ENCODE data around the gene OLFML1.
A peak's percentile ranks its signal among the peaks of the same experiment; 100 is the strongest.
"Not testable (repeated sequence)": the region's sequence is repeated elsewhere in the genome, so short reads cannot be mapped to it uniquely, and the experiment has no call there.

OLFML1 gene

DNA sequence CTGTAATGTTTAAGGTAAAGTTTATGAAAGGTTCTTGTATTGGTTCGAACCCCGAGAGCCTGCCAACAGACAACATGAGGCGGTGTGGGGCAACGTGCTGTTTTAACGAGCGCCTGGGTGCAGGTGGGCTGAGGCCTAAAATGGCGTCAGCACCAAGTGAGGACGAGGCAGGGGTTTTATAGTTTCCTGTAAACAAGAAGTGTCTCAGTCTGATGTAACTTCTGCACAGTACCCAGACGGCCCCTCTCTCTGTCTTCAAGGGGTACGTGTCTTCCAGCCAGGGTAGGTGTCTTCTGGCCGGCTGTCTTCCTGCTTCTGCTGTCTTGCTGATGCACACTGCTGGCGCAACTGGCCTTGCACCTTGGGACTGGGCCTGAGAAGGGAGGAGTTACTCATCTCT lies 31.2 kb downstream of the OLFML1 start:
- in situ Hi-C loops (cut with MboI; ENCODE audit: low pct_unique_long_range_greater_than_20kb, low sequenced_read_pairs, unreplicated experiment), result no loop called here
- TF ChIP-seq, protein P1, sequence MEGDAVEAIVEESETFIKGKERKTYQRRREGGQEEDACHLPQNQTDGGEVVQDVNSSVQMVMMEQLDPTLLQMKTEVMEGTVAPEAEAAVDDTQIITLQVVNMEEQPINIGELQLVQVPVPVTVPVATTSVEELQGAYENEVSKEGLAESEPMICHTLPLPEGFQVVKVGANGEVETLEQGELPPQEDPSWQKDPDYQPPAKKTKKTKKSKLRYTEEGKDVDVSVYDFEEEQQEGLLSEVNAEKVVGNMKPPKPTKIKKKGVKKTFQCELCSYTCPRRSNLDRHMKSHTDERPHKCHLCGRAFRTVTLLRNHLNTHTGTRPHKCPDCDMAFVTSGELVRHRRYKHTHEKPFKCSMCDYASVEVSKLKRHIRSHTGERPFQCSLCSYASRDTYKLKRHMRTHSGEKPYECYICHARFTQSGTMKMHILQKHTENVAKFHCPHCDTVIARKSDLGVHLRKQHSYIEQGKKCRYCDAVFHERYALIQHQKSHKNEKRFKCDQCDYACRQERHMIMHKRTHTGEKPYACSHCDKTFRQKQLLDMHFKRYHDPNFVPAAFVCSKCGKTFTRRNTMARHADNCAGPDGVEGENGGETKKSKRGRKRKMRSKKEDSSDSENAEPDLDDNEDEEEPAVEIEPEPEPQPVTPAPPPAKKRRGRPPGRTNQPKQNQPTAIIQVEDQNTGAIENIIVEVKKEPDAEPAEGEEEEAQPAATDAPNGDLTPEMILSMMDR (IDR thresholded peaks at IDR 0.05; ENCODE audit: extremely low read depth, insufficient read depth, missing control alignments), result no peak

DNA sequence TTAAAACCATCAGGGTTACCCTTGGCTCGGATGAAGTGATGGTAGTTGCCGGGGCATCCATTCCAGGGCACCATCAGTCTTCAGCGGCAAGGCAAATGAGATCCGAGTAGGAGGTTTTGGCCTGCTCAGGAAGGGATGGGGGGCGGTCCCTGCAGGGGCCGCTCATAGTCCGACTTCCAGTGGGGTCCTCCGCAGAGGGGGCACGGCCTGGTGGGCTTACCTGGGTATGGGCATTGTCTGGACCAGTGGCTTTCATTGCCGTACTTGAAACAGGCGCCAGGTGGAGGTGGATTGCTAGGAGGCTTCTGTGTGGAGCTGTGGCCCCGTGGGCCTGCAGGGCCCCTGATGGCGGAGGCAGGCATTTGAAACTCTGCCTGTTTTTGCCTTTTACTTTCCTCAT lies 32.4 kb downstream of the OLFML1 start:
- DNase-seq (ENCODE audit: low spot score); in situ Hi-C loops (cut with MboI; ENCODE audit: low pct_unique_long_range_greater_than_20kb, low sequenced_read_pairs, unreplicated experiment): not testable (repeated sequence)

More for the DNA sequence above, 31.2 kb downstream of the OLFML1 start:
- DNase-seq (ENCODE audit: low spot score), result no peak

DNA sequence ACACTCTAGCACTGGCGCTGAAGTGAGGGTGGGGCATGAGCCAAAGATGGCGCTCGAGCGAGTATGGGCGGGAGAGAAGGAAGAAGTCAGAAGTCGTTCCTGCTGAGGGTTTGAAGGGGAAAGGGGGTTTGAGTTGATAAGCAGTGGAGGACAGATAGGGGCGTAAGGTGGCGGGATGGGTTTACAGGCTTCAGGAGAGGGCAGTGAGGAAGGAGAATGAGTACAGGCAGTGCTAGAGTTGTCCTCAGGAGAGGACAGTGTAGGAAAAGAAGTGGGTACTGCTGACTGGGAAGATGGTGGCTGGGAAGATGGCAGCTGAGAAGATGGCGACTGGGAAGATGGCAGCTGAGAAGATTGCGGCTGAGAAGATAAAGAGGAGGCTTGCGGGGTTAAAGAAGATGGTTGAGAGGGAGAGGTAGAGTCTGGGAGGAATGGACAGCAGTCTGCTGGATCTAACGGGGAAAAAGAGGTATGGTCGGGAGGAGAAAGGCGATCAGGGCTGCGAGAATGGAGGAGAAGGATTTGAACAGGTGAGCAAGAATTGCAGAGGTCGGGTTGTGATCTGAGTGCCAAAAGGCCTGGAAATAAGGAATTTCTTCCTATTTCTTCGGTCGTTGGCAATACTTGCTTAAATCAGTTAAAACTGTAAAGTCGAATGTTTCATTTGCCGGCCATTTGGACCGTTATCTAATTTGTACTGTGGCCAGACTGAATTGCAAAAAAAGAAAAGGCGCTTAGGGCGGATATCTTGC lies 33.7 kb downstream of the OLFML1 start:
- TF ChIP-seq, protein P1 (IDR thresholded peaks at IDR 0.05; ENCODE audit: extremely low read depth, insufficient read depth, missing control alignments), result no peak
- in situ Hi-C loops (cut with MboI; ENCODE audit: low pct_unique_long_range_greater_than_20kb, low sequenced_read_pairs, unreplicated experiment), result no loop called here
- no peak for DNase-seq (ENCODE audit: low spot score)

DNA sequence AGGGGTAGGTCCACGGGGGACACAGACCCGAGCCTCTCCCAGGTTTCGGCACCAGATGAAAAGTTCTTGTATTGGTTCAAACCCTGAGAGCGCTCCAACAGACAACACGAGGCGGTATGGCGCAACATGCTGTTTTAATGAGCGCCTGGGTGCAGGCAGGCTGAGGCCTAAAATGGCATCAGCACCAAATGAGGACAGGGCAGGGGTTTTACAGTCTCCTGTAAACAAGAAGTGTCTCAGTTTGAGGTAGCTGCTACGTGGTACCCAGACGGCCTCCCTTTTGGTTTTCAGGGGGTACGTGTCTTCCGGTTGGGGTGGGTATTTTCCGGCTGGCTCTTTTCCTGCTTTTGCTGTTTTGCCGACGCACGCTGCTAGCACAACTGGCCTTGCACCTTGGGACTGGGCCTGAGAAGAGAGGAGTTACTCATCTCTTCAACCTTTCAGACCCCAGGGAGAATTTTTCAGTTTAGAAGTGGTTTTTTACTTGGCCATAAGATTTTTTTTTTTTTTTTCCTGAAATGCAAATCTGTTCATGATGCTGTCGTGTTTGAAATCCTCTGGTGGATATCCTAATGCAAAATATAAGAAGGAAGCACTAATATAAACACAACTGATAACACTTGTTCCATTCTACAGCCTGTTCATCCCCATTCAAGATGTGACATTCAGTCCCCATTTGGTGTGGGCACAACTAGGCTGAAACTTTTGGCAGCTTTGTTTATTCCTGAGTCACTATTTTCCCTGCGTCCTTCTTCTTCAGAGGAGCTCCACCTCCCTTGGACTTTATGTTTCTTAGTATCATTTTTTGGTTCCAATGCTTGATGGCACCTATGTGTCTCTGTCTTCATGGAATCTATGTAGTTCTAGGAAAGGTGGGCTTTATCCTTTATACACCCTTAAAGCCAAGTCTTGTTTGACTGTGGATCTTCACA lies 35.0 kb downstream of the OLFML1 start:
- TF ChIP-seq, protein P1 (IDR thresholded peaks at IDR 0.05; ENCODE audit: extremely low read depth, insufficient read depth, missing control alignments), result no peak
- peak; percentile 36 for DNase-seq (ENCODE audit: low spot score)
- in situ Hi-C loops (cut with MboI; ENCODE audit: low pct_unique_long_range_greater_than_20kb, low sequenced_read_pairs, unreplicated experiment), result no loop called here

DNA sequence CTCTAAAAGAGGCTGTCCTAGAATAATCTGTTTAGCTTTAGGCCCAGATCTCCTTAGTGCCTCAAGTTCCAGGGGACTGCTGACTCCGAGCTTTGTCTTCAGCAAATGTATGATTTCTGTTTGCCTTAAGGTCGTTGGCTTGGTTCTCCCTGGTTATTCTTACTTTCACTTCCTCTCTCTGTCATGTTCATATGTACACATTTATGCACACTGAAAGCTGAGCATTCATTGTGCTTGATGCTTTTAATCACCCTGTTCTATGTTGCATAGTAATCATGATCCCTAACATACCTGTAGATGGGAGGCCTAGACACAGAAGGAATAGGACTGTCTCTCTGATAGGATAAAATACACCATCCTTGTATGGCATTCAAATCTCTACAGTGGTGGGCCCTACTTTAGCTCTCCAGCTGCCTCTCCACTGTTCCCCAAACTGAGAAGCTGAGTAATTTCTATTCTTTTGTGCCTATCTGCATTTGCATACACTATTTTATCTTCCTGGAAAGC lies 35.7 kb downstream of the OLFML1 start:
- in situ Hi-C loops (cut with MboI; ENCODE audit: low pct_unique_long_range_greater_than_20kb, low sequenced_read_pairs, unreplicated experiment), result no loop called here
- TF ChIP-seq, protein P1 (IDR thresholded peaks at IDR 0.05; ENCODE audit: extremely low read depth, insufficient read depth, missing control alignments), result no peak
- peak; percentile 64 for DNase-seq (ENCODE audit: low spot score)

DNA sequence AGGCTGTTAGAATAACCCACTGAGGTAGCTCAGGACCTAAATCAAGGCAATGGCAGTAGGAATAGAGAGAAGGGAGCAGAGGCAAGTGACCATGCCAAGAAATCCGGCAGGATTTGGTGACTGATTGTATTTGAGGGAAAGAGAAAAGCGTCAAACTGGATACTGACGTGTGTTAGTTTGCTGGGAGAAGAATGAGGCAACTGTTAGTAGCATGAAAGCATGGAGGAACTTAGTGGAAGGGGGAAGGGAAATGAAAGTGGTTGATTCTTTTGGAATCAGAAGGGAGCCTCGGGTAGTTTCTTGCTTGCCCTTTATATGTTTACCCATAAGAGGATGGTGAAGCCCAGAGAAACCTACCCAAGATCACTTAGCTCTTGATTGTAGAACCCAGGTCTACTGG lies 36.8 kb downstream of the OLFML1 start:
- in situ Hi-C loops (cut with MboI; ENCODE audit: low pct_unique_long_range_greater_than_20kb, low sequenced_read_pairs, unreplicated experiment), result no loop called here
- DNase-seq (ENCODE audit: low spot score), result no peak
- TF ChIP-seq, protein P1 (IDR thresholded peaks at IDR 0.05; ENCODE audit: extremely low read depth, insufficient read depth, missing control alignments), result no peak

Measured in GM13977 (cell line).